Measurements from ENCODE around the gene PCDHA1.
"Not testable (repeated sequence)": the region's sequence is repeated elsewhere in the genome, so short reads cannot be mapped to it uniquely, and the experiment has no call there.

The PCDHA1 gene

DNA sequence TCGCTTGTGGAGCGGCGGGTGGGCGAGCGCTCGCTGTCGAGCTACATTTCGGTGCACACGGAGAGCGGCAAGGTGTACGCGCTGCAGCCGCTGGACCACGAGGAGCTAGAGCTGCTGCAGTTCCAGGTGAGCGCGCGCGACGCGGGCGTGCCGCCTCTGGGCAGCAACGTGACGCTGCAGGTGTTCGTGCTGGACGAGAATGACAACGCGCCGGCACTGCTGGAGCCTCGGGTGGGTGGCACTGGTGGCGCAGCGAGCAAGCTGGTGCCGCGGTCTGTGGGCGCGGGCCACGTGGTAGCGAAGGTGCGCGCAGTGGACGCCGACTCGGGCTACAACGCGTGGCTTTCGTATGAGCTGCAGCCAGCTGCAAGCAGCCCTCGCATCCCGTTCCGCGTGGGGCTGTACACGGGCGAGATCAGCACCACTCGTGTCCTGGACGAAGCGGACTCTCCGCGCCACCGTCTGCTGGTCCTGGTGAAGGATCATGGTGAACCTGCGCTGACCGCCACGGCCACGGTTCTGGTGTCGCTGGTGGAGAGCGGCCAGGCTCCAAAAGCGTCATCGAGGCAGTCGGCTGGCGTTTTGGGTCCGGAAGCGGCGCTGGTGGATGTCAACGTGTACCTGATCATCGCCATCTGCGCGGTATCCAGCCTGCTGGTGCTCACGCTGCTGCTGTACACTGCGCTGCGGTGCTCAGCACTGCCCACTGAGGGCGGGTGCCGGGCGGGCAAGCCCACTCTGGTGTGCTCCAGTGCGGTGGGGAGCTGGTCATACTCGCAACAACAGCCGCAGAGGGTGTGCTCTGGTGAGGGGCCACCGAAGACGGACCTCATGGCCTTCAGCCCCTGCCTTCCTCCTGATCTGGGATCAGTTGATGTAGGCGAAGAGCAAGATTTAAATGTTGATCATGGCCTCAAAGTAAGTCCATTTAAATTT lies 57.1 kb downstream of the PCDHA1 start:
- TF ChIP-seq GATA2 (IDR thresholded peaks at IDR 0.05; ENCODE audit: low read depth, low read length) (no peak), GATA3 (IDR thresholded peaks at IDR 0.05; ENCODE audit: low read depth, low read length) (no peak)

DNA sequence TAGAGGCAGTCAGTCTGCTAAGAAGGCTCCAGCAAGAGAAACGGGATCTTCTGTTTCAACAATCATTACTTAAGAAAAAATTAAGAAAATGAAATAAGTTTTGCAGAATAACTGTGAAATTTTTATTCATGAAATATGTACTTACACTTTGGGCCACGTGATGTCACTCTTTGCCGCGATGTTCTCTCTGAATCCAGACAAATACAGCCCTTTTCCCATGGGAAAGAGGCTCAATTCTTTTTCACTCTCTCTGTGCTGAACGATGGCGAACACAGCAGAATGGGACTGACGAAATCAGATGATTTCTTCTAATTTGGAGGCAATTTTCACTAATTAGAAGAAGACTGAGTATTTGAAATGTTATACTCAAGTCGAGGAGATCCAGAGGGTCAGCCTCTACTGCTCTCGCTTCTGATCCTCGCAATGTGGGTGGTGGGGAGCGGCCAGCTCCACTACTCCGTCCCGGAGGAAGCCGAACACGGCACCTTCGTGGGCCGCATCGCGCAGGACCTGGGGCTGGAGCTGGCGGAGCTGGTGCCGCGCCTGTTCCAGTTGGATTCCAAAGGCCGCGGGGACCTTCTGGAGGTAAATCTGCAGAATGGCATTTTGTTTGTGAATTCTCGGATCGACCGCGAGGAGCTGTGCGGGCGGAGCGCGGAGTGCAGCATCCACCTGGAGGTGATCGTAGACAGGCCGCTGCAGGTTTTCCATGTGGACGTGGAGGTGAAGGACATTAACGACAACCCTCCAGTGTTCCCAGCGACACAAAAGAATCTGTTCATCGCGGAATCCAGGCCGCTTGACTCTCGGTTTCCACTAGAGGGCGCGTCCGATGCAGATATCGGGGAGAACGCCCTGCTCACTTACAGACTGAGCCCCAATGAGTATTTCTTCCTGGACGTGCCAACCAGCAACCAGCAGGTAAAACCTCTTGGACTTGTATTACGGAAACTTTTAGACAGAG lies 62.5 kb downstream of the PCDHA1 start, which contains the start of gene PCDHA9:
Gene PCDHA9, plus strand, starts transcription at position 244 of the 964 bp plus-strand sequence. Its CDS starts 114 bp downstream, at position 358.
- not testable (repeated sequence) for TF ChIP-seq GATA3, GATA2 (IDR thresholded peaks at IDR 0.05; ENCODE audit: low read depth, low read length)

- TF ChIP-seq GATA3 (IDR thresholded peaks at IDR 0.05; ENCODE audit: low read depth, low read length) (no peak), GATA2 (IDR thresholded peaks at IDR 0.05; ENCODE audit: low read depth, low read length) (no peak)
These were observed 70.1 kb downstream of the PCDHA1 start, which contains the start of gene PCDHA10 for GRCh38 chr5:140855772-140856674. PCDHA10 (plus strand) TSS chr5:140855897; CDS start chr5:140856049, 152 bp downstream.

GRCh38 chr5:140857177-140857986 lies 71.4 kb downstream of the PCDHA1 start:
- TF ChIP-seq GATA2 (IDR thresholded peaks at IDR 0.05; ENCODE audit: low read depth, low read length), result no peak
- TF ChIP-seq GATA3 (IDR thresholded peaks at IDR 0.05; ENCODE audit: low read depth, low read length), result no peak

- TF ChIP-seq GATA2 (IDR thresholded peaks at IDR 0.05; ENCODE audit: low read depth, low read length) (no peak), GATA3 (IDR thresholded peaks at IDR 0.05; ENCODE audit: low read depth, low read length) (no peak)
These were observed 72.0 kb downstream of the PCDHA1 start for GRCh38 chr5:140857987-140858240.

DNA sequence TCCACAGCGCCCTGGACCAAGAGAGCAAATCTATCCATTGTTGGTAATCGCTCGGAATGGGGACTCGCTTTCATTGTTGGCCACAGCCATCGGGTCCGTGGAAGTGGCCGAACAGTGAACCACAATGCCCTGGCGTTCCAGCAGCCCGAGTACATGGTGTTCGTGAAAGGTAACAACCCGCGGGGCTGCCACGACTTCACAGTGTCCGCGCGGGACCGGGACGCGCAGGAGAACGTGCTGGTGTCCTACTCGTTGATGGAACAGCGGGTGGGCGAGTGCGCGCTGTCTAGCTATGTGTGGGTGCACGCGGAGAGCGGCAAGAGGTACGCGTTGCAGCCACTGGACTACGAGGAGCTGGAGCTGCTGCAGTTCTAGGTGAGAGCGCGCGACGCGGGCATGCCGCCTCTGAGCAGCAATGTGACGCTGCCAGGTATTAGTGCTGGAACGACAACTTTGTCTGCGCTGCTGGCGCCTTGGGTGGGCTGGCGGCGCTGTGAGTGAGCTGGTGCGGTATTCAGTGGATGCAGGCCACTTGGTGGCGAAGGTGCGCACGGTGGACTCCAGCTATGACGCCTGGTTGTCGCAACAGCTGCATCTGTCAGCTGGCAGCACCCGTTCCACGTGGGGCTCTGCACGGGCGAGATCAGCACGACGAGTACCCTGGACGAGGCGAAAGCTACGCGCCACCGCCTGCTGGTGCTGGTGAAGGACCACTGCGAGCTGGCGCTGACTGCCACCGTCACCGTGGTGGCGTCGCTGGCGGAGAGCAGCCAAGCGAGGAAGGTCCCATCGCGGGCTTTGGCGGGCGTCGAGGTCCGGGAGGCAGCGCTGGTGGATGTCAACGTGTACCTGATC lies 76.7 kb downstream of the PCDHA1 start:
- TF ChIP-seq GATA2 (IDR thresholded peaks at IDR 0.05; ENCODE audit: low read depth, low read length), result no peak
- no peak for TF ChIP-seq GATA3 (IDR thresholded peaks at IDR 0.05; ENCODE audit: low read depth, low read length)

DNA sequence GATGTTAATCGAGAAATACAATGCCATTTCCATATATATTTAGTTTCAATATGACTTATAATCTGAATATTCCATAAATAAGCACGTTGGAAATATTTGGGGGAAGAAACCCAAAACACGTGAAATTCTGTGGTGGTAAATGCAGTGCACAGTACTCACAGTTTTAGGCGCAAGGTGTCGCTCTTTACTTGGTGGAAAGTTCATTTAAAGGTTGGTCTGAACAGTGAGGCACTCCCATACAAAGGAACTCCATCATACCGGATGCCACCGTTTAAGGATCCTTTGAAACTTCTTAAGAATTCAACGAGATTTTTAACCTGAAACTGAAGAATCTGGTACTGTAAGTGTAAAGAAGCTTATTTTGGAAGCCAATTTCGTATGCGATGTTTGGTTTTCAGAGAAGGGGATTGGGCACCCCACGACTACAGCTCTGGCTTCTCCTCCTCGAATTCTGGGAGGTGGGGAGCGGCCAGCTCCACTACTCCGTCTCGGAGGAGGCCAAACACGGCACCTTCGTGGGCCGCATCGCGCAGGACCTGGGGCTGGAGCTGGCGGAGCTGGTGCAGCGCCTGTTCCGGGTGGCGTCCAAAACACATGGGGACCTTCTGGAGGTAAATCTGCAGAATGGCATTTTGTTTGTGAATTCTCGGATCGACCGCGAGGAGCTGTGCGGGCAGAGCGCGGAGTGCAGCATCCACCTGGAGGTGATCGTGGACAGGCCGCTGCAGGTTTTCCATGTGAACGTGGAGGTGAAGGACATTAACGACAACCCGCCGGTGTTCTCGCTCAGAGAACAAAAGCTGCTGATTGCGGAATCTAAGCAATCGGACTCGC lies 83.0 kb downstream of the PCDHA1 start, which contains the start of gene PCDHA11:
Gene PCDHA11, plus strand, starts transcription at position 237 of the 834 bp plus-strand sequence. Its CDS starts 147 bp downstream, at position 384.
- no peak for TF ChIP-seq GATA3 (IDR thresholded peaks at IDR 0.05; ENCODE audit: low read depth, low read length)
- TF ChIP-seq GATA2 (IDR thresholded peaks at IDR 0.05; ENCODE audit: low read depth, low read length), result no peak

- TF ChIP-seq GATA2 (IDR thresholded peaks at IDR 0.05; ENCODE audit: low read depth, low read length), result no peak
- TF ChIP-seq GATA3 (IDR thresholded peaks at IDR 0.05; ENCODE audit: low read depth, low read length), result no peak
These were observed 83.6 kb downstream of the PCDHA1 start for GRCh38 chr5:140869555-140869886.

DNA sequence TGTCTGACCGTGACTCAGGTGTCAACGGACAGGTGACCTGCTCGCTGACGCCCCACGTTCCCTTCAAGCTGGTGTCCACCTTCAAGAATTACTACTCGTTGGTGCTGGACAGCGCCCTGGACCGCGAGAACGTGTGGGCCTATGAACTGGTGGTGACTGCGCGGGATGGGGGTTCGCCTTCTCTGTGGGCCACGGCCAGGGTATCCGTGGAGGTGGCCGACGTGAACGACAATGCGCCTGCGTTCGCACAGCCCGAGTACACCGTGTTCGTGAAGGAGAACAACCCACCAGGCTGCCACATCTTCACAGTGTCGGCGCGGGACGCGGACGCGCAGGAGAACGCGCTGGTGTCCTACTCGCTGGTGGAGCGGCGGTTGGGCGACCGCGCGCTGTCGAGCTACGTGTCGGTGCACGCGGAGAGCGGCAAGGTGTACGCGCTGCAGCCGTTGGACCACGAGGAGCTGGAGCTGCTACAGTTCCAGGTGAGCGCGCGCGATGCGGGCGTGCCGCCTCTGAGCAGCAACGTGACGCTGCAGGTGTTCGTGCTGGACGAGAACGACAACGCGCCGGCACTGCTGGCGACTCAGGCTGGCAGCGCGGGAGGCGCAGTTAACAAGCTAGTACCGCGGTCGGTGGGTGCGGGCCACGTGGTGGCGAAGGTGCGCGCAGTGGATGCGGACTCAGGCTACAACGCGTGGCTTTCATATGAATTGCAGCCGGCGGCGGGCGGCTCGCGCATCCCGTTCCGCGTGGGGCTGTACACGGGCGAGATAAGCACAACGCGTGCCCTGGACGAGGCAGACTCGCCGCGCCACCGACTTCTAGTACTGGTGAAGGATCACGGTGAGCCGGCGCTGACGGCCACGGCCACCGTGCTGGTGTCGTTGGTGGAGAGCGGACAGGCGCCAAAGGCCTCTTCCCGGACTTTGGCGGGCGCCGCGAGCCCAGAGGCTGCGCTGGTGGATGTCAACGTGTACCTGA lies 84.6 kb downstream of the PCDHA1 start:
- TF ChIP-seq GATA2 (IDR thresholded peaks at IDR 0.05; ENCODE audit: low read depth, low read length), result no peak
- TF ChIP-seq GATA3 (IDR thresholded peaks at IDR 0.05; ENCODE audit: low read depth, low read length), result no peak
